NCI-H226 (cell line): ENCODE measurements around the gene SEMA3G.

Source experiments
- DNase-seq: peaks from one replicate; pipeline ENCODE4 v3.0.0-alpha.2; 2015

SEMA3G gene

DNA sequence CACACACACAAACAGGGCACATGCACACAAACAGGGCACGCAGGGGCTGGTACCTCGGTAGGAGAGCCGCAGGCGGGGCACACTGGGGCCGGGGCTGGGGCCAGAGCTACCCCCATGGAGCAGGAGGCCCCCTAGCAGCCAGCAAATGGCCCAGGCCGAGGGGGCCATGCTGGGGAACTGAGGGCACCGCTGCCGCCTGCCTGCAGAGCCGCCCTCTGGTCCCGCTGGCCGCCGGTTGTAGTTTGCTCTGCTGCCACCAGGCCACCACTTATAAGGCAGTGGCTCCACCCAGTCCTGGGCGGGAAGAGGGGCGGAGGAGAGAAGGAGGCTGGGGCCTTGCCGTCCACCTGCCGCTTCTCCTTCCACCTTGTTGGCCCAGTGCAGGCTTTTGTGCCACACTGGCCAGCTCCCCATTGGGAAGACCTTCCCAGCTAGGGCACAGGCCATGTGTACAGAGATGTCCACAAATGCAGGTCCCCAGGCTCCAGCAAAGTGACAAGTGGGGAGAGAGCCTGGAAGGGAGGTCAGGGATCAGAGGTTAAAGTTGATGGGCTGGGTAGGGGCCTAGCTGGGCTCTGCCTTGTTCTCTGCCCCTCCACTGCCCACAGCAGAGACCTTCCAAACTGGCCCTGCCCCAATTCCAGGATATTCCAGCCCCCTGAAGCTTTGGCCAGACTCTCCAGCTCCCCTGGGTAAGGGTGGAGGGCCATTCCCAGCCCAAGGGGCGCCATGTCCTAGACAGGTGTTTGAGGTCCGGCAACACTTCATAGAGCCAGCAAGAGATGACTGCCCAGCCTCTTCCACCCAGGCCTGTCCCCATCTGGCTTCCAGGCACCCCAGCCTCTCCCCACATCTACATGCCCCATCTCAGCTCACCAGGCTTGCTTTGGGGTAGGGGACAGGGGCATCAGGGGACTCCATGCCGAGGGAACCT lies at the start of gene SEMA3G:
Gene SEMA3G (minus strand): TSS at position 244 of the 934 bp plus-strand sequence. CDS start 76 bp downstream, at position 168.
- no peak for DNase-seq

DNA sequence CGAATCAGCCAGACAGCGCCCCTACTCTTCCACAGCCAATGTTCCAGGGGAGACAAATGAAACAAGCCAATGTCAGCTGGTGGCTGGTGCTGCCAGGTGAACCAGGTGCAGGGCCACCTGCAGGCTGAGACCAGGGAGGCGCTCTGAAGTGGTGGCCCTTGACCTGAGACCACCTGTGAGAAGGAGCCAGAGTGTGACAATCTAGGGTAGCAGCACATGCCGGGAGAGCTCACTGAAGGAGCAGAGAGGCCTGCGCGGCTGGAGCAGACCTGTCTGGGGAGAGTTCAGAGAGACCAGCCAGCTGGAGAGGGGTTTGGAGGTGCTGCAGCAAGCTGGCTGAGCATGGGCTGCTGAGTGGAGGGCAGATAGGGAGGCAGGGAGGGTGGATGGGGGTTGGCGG lies 49.5 kb upstream of the SEMA3G start:
- DNase-seq = no peak

DNA sequence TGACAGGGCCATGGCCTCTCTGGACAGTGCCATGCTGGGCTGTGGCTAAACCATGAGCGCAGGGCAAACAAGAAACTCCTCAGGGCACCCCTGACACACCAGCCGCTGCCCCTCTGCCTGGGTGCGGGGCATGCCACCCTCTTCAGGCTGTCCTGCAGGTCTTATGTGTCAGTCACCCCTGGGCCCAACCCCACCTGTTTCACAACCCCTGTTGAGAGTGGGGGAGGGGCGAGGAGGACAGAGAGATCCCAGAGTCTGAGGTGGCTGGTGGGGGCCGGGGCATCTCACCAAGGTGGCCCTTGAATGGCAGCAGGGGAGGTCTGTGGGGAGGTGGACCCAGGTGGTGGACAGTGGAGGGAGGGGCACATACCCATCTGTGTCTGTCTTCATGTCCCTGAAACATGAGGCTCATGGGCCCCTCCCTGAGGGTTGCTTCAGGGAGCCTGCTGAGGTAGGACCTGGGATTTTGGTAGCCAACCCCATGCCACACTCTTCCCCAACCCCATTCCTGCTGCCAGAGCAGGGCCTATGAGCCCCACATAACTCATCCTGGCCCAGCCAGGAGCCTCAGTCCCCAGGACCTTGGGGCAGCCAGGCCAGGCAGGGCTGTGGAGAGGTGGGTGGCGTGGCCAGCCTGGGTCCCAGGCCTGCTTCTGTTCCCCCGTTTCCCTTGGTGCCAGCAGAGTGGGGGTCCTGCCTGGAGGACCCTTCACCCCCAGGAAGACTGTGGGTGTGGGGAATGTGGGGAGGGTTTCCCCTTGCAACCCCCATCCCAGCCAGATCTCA lies 48.5 kb upstream of the SEMA3G start:
- no peak for DNase-seq

DNA sequence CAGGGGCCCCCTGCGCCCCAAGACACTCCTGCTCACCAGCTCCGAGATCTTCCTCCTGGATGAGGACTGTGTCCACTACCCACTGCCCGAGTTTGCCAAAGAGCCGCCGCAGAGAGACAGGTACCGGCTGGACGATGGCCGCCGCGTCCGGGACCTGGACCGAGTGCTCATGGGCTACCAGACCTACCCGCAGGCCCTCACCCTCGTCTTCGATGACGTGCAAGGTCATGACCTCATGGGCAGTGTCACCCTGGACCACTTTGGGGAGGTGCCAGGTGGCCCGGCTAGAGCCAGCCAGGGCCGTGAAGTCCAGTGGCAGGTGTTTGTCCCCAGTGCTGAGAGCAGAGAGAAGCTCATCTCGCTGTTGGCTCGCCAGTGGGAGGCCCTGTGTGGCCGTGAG lies 47.2 kb upstream of the SEMA3G start:
- no peak for DNase-seq

DNA sequence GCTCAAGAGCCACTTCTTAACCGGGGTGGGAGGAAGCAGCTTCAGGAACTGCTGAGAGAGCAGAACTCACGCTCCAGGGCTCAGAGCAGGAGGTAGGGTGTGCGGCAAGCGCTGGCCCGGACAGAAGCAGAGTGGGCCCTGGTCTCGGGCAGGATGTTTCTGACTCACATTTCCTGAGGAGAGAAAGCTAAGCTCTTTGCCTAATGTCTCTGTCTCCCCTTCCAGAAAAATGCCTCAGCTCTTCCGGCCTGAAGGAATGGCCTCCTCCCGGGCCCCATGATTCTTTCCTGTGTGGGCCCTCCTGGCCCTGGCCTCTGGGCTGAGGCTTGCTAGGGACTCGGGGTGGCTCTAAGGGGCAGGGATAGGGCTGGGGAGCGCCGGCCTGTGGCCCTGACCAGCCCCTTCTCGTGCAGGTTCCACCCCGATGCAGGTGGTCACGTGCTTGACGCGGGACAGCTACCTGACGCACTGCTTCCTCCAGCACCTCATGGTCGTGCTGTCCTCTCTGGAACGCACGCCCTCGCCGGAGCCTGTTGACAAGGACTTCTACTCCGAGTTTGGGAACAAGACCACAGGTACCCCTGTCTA lies 46.1 kb upstream of the SEMA3G start:
- no peak for DNase-seq

DNA sequence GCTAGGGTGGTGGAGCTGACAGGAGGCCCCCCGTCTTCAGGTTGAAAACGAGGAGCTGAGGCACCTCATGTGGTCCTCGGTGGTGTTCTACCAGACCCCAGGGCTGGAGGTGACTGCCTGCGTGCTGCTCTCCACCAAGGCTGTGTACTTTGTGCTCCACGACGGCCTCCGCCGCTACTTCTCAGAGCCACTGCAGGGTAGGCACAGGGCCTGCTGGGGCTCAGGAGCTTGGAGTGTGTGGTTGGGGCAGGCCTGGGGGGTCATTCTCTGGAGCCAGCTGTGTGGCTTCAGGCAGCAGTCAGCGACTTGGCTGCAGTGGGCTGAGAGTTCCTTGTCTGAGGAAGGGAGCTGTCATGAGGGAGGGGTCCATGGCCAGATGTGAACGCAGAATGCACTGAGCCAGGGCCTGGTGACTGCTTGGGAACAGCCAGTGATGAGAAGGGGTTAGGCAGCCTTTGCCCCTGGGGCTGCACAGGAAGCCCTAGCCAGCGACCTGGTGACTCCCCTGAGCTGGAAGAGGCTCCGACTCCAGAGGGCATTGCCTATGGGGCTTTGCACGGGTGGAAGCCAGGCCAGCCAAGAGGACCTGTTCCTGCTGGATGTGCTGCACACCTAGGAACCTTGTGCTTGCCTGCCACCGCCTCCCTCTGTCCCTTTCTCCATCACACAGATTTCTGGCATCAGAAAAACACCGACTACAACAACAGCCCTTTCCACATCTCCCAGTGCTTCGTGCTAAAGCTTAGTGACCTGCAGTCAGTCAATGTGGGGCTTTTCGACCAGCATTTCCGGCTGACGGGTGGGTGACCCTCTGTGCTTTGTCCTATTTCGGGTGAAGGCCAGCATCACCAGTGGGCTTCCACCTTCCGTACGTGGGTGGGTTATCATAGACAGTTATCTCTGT lies 45.4 kb upstream of the SEMA3G start:
- DNase-seq = no peak

DNA sequence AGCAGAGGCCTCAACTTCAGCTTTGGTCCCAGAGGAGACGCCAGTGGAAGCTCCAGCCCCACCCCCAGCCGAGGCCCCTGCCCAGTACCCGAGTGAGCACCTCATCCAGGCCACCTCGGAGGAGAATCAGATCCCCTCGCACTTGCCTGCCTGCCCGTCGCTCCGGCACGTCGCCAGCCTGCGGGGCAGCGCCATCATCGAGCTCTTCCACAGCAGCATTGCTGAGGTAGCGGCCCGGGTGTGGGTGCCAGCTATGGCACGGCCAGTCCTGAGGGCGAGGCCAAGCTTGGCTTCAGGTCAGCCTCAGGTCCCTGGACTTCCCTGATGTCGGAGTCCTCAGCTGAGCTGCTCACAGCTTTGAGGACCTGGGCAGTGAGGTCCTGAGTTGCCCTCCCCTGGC lies 44.5 kb upstream of the SEMA3G start:
- DNase-seq = no peak

DNA sequence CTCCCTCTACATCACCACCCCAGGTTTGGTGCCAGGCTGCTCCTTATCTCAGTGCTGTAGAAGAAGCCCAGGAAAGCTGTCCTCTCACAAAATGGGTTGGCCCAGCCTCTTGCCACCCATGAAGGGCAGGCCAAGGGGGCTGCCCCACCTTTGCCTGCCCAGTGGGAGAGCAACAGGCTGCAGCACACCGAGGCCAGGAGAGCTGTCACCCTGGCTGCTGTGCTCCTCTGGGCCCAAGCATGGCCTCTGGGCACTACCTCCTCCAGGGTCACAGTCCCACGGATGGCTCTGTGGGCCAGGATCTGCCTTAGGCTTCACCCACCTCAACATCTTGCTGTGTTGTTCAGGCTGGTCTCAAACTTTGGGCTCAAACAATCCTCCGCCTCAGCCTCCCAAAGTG lies 43.8 kb upstream of the SEMA3G start:
- no peak for DNase-seq

DNA sequence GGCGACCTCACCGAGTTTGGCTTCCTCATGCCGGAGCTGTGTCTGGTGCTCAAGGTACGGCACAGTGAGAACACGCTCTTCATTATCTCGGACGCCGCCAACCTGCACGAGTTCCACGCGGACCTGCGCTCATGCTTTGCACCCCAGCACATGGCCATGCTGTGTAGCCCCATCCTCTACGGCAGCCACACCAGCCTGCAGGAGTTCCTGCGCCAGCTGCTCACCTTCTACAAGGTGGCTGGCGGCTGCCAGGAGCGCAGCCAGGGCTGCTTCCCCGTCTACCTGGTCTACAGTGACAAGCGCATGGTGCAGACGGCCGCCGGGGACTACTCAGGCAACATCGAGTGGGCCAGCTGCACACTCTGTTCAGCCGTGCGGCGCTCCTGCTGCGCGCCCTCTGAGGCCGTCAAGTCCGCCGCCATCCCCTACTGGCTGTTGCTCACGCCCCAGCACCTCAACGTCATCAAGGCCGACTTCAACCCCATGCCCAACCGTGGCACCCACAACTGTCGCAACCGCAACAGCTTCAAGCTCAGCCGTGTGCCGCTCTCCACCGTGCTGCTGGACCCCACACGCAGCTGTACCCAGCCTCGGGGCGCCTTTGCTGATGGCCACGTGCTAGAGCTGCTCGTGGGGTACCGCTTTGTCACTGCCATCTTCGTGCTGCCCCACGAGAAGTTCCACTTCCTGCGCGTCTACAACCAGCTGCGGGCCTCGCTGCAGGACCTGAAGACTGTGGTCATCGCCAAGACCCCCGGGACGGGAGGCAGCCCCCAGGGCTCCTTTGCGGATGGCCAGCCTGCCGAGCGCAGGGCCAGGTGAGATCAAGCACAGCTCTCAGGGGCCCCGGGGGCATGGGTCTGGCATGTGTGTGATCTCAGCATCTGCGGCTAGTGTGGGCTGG lies 43.1 kb upstream of the SEMA3G start:
- no peak for DNase-seq

DNA sequence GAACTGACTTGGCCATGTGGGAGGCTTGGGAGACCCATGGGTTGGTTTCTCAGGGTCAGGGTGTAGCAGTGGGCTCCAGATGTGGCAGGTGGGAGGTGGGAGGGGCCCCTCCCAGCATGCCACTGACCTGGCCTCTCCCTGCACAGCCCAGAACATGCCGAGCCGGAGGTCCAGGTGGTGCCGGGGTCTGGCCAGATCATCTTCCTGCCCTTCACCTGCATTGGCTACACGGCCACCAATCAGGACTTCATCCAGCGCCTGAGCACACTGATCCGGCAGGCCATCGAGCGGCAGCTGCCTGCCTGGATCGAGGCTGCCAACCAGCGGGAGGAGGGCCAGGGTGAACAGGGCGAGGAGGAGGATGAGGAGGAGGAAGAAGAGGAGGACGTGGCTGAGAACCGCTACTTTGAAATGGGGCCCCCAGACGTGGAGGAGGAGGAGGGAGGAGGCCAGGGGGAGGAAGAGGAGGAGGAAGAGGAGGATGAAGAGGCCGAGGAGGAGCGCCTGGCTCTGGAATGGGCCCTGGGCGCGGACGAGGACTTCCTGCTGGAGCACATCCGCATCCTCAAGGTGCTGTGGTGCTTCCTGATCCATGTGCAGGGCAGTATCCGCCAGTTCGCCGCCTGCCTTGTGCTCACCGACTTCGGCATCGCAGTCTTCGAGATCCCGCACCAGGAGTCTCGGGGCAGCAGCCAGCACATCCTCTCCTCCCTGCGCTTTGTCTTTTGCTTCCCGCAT lies 42.3 kb upstream of the SEMA3G start:
- no peak for DNase-seq

DNA sequence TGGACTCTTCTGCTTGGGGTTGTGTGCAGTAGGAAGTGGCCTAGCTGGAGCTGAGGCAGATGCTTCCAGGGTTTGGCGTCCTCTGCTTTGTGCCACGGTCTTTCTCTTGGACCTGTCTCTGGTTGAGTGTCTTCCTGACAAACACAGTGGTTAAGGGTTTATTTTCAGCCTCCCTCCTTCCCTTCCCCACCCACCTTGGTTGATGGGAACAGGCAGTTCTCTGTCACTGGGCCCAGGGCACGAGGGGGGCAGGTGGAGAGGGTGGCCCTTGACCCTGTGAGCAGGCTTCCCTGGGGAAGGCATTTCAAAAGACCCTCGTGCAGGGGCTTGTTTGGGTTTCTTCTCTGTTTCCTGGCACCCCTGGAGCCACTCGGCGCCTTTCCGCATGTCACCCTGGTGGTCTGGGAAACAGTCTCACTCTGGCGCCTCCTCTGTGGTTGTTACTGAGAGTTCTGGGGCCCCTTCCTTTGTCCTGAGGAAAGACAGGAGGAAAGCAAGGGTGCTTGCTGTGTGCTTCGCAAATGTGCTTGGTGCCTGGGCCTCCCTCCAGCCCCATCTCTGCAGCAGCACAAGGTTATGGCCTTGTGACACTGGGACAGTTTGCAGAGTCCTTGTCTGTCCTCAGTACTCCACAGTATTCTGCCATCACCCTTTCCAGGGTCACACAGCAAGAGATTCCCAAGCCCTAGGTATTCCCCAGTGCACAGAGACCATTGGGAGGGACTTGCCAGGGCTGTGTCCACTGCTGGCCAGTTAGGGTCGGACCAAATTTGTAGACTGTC lies 40.0 kb upstream of the SEMA3G start:
- no peak for DNase-seq

DNA sequence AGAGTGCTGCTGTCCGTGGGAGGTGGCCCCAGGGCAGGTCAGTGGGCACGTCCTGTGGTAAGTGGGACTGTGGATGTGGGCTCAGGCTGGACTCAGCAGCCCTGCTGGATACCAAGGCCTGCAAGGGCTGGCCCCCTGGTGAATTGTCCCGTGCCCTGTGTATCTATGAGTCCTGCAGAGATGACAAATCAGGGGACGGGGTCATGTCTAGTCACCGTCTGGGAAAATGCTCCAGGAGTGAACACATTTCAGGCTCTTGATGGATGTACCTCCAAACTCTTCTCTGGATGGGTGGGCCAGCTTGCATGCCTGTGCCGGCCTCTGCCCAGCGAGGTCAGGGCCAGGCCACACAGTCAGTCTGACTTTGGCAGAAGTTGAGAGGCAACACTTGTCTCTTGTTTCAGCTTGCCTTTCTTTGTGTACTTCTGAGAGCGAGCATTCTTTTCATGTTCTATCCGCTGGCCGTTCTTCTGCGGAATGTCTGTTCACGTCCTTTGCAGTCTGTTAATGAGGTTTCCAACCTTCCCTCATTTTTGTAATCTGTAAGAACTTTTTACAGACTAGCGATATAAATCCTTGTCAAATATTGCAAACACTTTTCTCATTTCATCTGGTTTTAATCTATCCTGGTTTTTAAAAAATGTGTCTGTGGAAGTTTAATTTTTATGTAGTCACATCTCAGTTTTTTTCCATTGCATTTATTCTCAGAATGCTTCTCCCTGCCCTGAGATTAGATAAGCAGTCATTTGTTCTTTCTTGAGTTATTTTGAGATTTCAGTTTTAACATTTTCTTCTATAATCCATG lies 38.9 kb upstream of the SEMA3G start:
- no peak for DNase-seq

DNA sequence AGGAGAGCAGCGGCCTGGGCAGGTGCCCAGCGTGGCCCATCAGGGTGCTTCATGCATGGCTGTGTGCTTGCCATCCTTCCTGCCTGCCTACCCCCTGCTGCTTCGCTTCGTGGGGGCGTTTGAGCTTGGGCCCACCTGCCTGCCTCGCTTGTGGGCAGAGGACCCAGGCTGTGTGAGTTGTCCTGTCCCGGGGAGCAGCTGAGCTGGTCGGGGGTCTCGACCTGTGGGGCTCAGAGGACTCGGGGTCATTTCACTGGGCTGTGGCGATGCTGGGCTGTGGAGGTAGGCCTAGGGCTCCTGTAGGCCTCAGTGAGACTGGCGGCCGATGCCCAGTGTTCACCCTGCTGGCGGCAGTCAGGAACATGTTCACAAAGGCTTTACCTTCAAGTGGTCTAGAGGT lies 38.2 kb upstream of the SEMA3G start:
- no peak for DNase-seq

DNA sequence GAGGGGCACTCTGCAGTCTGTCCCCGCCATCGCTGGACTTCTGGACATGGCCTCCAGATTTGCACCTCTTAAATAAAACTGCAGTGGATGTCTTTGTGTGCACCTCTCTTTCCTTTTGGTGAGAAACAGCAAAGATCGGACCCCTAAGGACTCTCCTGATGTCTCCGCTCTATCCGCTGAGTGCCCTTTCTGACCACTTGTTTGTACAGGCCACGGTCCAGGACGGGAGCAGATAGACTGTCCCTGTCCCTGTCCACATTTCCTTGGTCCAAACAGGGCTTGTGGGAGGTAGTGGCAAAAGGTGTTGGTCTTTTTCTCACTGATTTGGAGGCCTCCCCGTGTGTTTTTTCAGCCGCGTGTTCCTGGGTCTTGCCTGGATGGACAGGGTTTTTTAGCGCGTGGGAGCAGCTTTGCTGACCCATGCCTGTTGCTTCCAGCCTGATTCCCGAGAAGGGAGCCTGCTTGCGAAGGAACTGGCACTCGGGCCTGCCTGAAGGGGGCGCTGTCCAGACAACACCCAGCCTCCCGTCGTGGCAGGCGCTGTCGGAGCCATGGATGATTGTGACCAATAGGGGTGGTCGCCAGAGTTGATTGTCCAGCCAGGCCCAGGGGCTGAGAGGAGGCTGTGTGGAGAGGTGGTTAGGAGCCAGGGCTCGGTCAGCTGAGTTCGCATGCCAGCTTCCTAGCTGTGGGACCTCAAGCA lies 37.1 kb upstream of the SEMA3G start:
- no peak for DNase-seq

DNA sequence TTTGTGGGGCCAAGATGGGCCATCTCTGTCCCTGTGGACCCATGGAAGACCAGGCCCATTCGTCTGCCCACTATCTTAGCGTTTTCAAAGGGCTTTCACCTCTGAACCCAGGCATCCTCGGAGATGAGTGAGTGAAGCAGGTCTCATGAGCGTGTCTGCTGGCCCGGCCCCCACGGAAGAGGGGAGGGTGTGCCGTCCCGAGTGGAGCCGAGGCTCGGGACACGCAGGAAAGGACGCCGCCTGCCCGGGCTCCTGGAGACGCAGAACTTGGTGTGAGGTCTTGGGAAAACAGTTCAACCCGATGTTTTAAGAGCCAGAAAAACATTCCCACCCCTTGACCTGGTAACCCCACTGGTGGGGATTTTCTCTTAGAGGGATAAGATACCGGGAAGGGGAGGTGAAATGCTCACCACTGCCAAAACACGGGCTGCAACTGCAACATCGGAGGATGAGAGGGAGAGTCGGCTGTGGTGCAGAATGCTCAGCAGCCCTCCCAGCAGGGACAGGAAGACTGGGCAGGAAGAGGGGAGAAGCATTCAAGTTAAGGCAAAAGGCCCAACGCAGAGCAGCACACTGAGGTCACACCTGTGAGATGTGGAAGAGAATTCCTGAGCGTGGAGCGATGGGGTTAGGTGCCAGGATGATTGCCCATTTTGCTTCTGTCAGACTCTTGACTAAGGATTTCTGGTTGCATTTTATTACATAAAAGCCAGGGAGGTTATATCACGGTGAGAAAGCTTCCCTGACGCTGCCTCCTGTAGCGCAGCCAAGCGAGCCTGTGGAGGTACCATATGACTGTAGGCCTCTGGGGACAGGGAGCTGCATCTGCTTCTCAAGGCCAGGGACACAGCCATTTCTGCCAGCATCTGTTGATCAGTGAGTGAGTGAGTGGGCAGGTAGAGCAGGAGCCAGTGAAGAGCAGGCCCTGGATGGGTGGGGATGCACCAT lies 36.1 kb upstream of the SEMA3G start:
- DNase-seq = no peak

DNA sequence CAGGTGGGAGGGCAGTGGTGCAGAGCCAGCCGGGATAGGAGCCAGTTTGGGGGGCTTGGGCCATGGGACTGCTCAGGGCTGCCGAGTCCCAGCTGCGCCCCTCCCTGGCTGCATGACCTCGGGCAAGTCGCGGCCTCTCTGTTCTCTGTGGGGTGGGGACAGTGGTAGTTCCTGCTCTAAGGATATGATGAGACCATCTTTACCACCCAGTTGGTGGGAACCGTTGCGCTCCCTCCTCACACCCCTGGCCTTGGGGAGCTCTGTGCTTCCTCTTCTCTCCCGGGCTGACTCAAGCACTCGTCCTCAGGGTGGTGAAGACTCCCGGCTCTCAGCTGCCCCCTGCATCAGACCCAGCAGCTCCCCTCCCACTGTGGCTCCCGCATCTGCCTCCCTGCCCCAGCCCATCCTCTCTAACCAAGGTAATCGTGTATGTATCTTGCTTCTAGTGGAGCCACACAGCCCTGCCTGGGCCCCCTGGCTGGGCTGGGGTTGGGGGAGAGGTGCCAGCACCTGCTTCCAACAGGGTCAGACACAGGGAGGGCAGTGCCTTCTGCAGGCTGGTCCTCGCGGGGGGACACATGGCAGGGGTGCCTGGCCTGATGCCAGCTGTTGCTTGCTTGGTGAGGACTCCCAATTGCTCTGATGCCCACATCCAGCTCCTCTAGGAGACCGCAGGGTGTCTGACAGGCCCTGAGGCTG lies 35.1 kb upstream of the SEMA3G start:
- DNase-seq = no peak
